HG02623 (cell line): ENCODE measurements around the gene CNIH2.

ENCODE experiments used
- ATAC-seq: cut with Tn5 transposase; IDR thresholded peaks from one replicate; pipeline ENCODE4 v1.9.1; 2021; ENCODE audit warnings: moderate library complexity; ENCODE audit not compliant: unreplicated experiment

The CNIH2 gene

GRCh38 chr11:66327171-66328030, 49.4 kb downstream of the CNIH2 start:
- ATAC-seq: no peak

GRCh38 chr11:66328031-66328301, 50.0 kb downstream of the CNIH2 start:
- ATAC-seq: no peak

GRCh38 chr11:66328302-66329144, 50.5 kb downstream of the CNIH2 start:
- ATAC-seq: no peak

GRCh38 chr11:66329165-66329673, 51.2 kb downstream of the CNIH2 start:
- no peak for ATAC-seq

- ATAC-seq: no peak
These were observed 53.0 kb downstream of the CNIH2 start for GRCh38 chr11:66330931-66331330.

GRCh38 chr11:66331542-66332370, 53.8 kb downstream of the CNIH2 start:
- ATAC-seq: no peak

GRCh38 chr11:66332371-66333219, 54.6 kb downstream of the CNIH2 start:
- no peak for ATAC-seq

GRCh38 chr11:66333220-66333877, 55.4 kb downstream of the CNIH2 start:
- no peak for ATAC-seq
